ENCODE data around the gene LRRN3. TPM values are rescaled to one million over a fixed set of nuclear protein-coding genes. Genes with fewer than 3 reads are reported as not detected.

Gene LRRN3
- 3.7 TPM for total RNA-seq

DNA sequence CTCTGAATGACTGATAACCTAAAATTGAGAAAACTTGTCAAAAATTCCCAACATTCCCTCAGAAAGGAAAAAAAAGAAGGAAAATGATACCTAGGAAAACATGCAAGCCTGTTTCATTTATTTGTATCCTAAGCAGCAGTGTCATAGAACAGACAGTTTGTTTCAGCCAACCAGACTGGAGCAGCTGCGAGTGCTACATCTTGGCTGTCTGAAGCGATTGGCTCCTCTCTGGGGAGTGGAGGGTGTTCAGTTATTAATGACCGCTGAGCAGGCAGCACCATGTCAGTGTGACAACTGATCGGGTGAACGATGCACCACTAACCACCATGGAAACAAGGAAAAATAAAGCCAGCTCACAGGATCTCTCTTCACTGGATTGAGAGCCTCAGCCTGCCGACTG is at the start of gene LRRN3:
LRRN3 (plus strand) TSS at position 282 of the 400 bp plus-strand sequence. CDS start 31,646 bp downstream, outside the sequence.

Data from metanephros (tissue), 1 donor.